ENCODE results near the gene CRYBB1.
"Not testable (repeated sequence)": the region's sequence is repeated elsewhere in the genome, so short reads cannot be mapped to it uniquely, and the experiment has no call there.

CRYBB1 gene

GRCh38 chr22:26614322-26614721 is 3.5 kb downstream of the CRYBB1 start:
- no peak for TF ChIP-seq CTCF (IDR thresholded peaks at IDR 0.05; ENCODE audit: low read depth, low read length)
- no peak overlapping the region for H3K4me3 ChIP-seq (ENCODE audit: low read depth, low read length)

- not testable (repeated sequence) for H3K4me3 ChIP-seq (ENCODE audit: low read depth, low read length)
Measured at GRCh38 chr22:26613753-26614152, 4.1 kb downstream of the CRYBB1 start.

- no peak for TF ChIP-seq CTCF (IDR thresholded peaks at IDR 0.05; ENCODE audit: low read depth, low read length)
- H3K4me3 ChIP-seq (ENCODE audit: low read depth, low read length): no peak overlapping the region
Measured at GRCh38 chr22:26612652-26613051, 5.2 kb downstream of the CRYBB1 start.

GRCh38 chr22:26610996-26611395 is 6.8 kb downstream of the CRYBB1 start:
- H3K4me3 ChIP-seq (ENCODE audit: low read depth, low read length): no peak overlapping the region
- no peak for TF ChIP-seq CTCF (IDR thresholded peaks at IDR 0.05; ENCODE audit: low read depth, low read length)

- TF ChIP-seq CTCF (IDR thresholded peaks at IDR 0.05; ENCODE audit: low read depth, low read length): no peak
- no peak overlapping the region for H3K4me3 ChIP-seq (ENCODE audit: low read depth, low read length)
Measured at GRCh38 chr22:26610072-26610958, 7.5 kb downstream of the CRYBB1 start.

GRCh38 chr22:26609287-26609686 is 8.5 kb downstream of the CRYBB1 start:
- no peak overlapping the region for H3K4me3 ChIP-seq (ENCODE audit: low read depth, low read length)
- no peak for TF ChIP-seq CTCF (IDR thresholded peaks at IDR 0.05; ENCODE audit: low read depth, low read length)

GRCh38 chr22:26608129-26608528 is 9.7 kb downstream of the CRYBB1 start:
- H3K4me3 ChIP-seq (ENCODE audit: low read depth, low read length): no peak overlapping the region
- TF ChIP-seq CTCF (IDR thresholded peaks at IDR 0.05; ENCODE audit: low read depth, low read length): no peak

- no peak overlapping the region for H3K4me3 ChIP-seq (ENCODE audit: low read depth, low read length)
- no peak for TF ChIP-seq CTCF (IDR thresholded peaks at IDR 0.05; ENCODE audit: low read depth, low read length)
Measured at GRCh38 chr22:26606611-26607010, 11.2 kb downstream of the CRYBB1 start.

Measured in WI38 (cell line).